K562 (cell line): Measurements from ENCODE around the gene CYB5R4. TPM values are rescaled to one million over a fixed set of nuclear protein-coding genes. Genes with fewer than 3 reads are reported as not detected.

Experiments used
- ARID1B ChIP-seq: fragments of 450-650 bp; IDR thresholded peaks from 2 replicates; pipeline ENCODE4 v1.6.1; 2016; ENCODE audit warnings: antibody characterized with exemption, mild to moderate bottlenecking, inconsistent platforms
- CEBPZ ChIP-seq: fragments of 150-350 bp; IDR thresholded peaks from 2 replicates; pipeline ENCODE4 v1.6.1; 2014; ENCODE audit warnings: low read depth, mild to moderate bottlenecking, low read length, borderline replicate concordance
- DLX4 ChIP-seq: fragments of 250-450 bp; sonication (Bioruptor Pico); IDR thresholded peaks from 2 replicates; pipeline ENCODE4 v1.6.1; 2021; ENCODE audit warnings: mild to moderate bottlenecking
- EZH2 ChIP-seq: IDR thresholded peaks from 2 replicates; pipeline ENCODE4 v1.6.1; 2012; ENCODE audit warnings: low read depth, mild to moderate bottlenecking, inconsistent platforms, low read length, borderline replicate concordance
- FOXJ2 ChIP-seq: fragments of 200-800 bp; sonication (Bioruptor generic); IDR thresholded peaks from 2 replicates; pipeline ENCODE4 v1.6.1; 2016; ENCODE audit warnings: missing genetic modification characterization, missing compliant biosample characterization
- HDAC6 ChIP-seq: IDR thresholded peaks from 2 replicates; pipeline ENCODE4 v1.6.1; 2012; ENCODE audit warnings: low read depth, mild to moderate bottlenecking, control low read depth, inconsistent platforms, low read length, moderate library complexity
- KLF1 ChIP-seq: fragments of 450-650 bp; IDR thresholded peaks from 2 replicates; pipeline ENCODE4 v1.6.1; 2016; ENCODE audit warnings: missing genetic modification characterization, missing compliant biosample characterization
- LARP7 ChIP-seq: fragments of 450-650 bp; IDR thresholded peaks from 2 replicates; pipeline ENCODE4 v1.6.1; 2016
- MIER1 ChIP-seq: fragments of 450-650 bp; IDR thresholded peaks from 2 replicates; pipeline ENCODE4 v1.6.1; 2016; ENCODE audit warnings: antibody characterized with exemption, mild to moderate bottlenecking, low read depth
- NFYB ChIP-seq: IDR thresholded peaks from 2 replicates; pipeline ENCODE4 v1.6.1; 2011; ENCODE audit warnings: mild to moderate bottlenecking, moderate library complexity; ENCODE audit not compliant: insufficient read length; ENCODE audit errors: extremely low read depth
- PHF21A ChIP-seq: fragments of 450-650 bp; IDR thresholded peaks from 2 replicates; pipeline ENCODE4 v1.6.1; 2017; ENCODE audit warnings: low read depth, borderline replicate concordance
- POLR2AphosphoS2 ChIP-seq: IDR thresholded peaks from 2 replicates; pipeline ENCODE4 v1.6.1; 2012; ENCODE audit warnings: low read length, improper control_type of control experiment
- POLR2AphosphoS5 ChIP-seq: IDR thresholded peaks from 2 replicates; pipeline ENCODE4 v1.6.1; 2011; ENCODE audit warnings: mild to moderate bottlenecking, low read depth, low read length, moderate library complexity; ENCODE audit not compliant: control insufficient read depth, insufficient read depth
- PRMT5 ChIP-seq: sonication (generic); formaldehyde crosslinking; IDR thresholded peaks from 2 replicates; pipeline ENCODE4 v1.5.0; 2020; ENCODE audit warnings: missing genetic modification reagents
- RBFOX2 ChIP-seq: fragments of 200-400 bp; formaldehyde crosslinking; IDR thresholded peaks from 2 replicates; pipeline ENCODE4 v1.6.1; 2017; ENCODE audit warnings: low read depth, mild to moderate bottlenecking, low read length, moderate library complexity
- SMAD4 ChIP-seq: fragments of 250-450 bp; sonication (Bioruptor Pico); conservative IDR thresholded peaks from 2 replicates; pipeline ENCODE4 v1.8.0; 2021; ENCODE audit warnings: inconsistent platforms, mild to moderate bottlenecking, moderate library complexity
- SOX6 ChIP-seq: fragments of 450-650 bp; IDR thresholded peaks from 2 replicates; pipeline ENCODE4 v1.6.1; 2014; ENCODE audit warnings: mild to moderate bottlenecking
- TAF9B ChIP-seq: fragments of 450-650 bp; IDR thresholded peaks from 2 replicates; pipeline ENCODE4 v1.6.1; 2018; ENCODE audit warnings: mild to moderate bottlenecking; ENCODE audit not compliant: partially characterized antibody
- TOE1 ChIP-seq, 2 experiments: fragments of 450-650 bp in 1 of 2; sonication (generic) in 1 of 2; formaldehyde crosslinking in 1 of 2; IDR thresholded peaks; 2 replicates each; pipeline versions ENCODE4 v1.7.1 to v1.8.0; 2016 to 2022; ENCODE audit warnings: borderline replicate concordance in 2 of 2, mild to moderate bottlenecking in 2 of 2, antibody characterized with exemption in 1 of 2, inconsistent platforms in 1 of 2, low read depth in 1 of 2, missing genetic modification reagents in 1 of 2, moderate library complexity in 1 of 2
- TRIM24 ChIP-seq, 2 experiments: fragments of 450-650 bp; IDR thresholded peaks; 2 replicates each; pipeline ENCODE4 v1.6.1; 2016
- WHSC1 ChIP-seq: IDR thresholded peaks from one replicate; pipeline ENCODE4 v1.6.1; 2012; ENCODE audit warnings: low read length, control low read depth, inconsistent platforms
- ZBTB33 ChIP-seq: sonication (generic); formaldehyde crosslinking; IDR thresholded peaks from 2 replicates; pipeline ENCODE4 v1.8.1; 2023; ENCODE audit warnings: mild to moderate bottlenecking, missing genetic modification reagents
- ZNF124 ChIP-seq: sonication (generic); formaldehyde crosslinking; IDR thresholded peaks from 2 replicates; pipeline ENCODE4 v1.8.1; 2022; ENCODE audit warnings: missing genetic modification reagents
- ZNF324 ChIP-seq: fragments of 250-450 bp; sonication (Bioruptor Pico); IDR thresholded peaks from 2 replicates; pipeline ENCODE4 v1.4.0; 2020; ENCODE audit warnings: mild to moderate bottlenecking
- ZNF778 ChIP-seq: fragments of 450-650 bp; formaldehyde crosslinking; IDR thresholded peaks from 2 replicates; pipeline ENCODE4 v1.4.0; 2020; ENCODE audit warnings: mild to moderate bottlenecking, moderate library complexity
- polyA plus RNA-seq, 8 experiments: library from polyadenylated mRNA; depleted of rRNA in 4 of 8; stranded (reverse) in 5 of 8; unstranded in 3 of 8; fragments of >200 nt; fragmentation: Nextera tagmentation in 2 of 8; fragmentation: Illumina TruSeq in 1 of 8; extraction: Ambion mirVana in 2 of 8; extraction: Trizol in 1 of 8; gene quantifications; 2 replicates each; pipeline versions ENCODE4 v1.2.1 to v1.2.3, GENCODE V29; 2011 to 2014; ENCODE audit warnings: inconsistent platforms in 1 of 8, missing spikeins in 1 of 8
- total RNA-seq, 7 experiments: library from RNA; depleted of rRNA in 6 of 7; stranded (reverse); fragments of >200 nt in 6 of 7; fragmentation: Illumina TruSeq in 2 of 7; extraction: Trizol in 2 of 7; gene quantifications; 2 replicates each; pipeline versions ENCODE4 v1.2.1 to v1.2.3, GENCODE V29; 2011 to 2021; ENCODE audit warnings: low replicate concordance in 1 of 7

Gene CYB5R4
- total and polyA plus RNA-seq, 9 of the 15 experiments (the other 6 are each of a cell fraction or from before 2014, with no cell fraction given): 5.9 to 23.1 (median 19.0) TPM

GRCh38 chr6:83985308-83985713 lies 125.8 kb downstream of the CYB5R4 start (continued):
- no peak for TF ChIP-seq RBFOX2
- TF ChIP-seq TRIM24 (IDR thresholded peaks at IDR 0.05): peak; percentile 75 to 84
- TF ChIP-seq ARID1B: peak; percentile 87
- TF ChIP-seq NFYB: no peak
- TF ChIP-seq SOX6: peak; percentile 52
- TF ChIP-seq LARP7: no peak
- no peak for TF ChIP-seq POLR2AphosphoS2
- no peak for TF ChIP-seq PRMT5 (CRISPR knock-in tag)
- no peak for TF ChIP-seq SMAD4
- no peak for TF ChIP-seq ZNF324 (CRISPR knock-in tag)
- TF ChIP-seq CEBPZ: no peak
- no peak for TF ChIP-seq WHSC1
- no peak for TF ChIP-seq ZBTB33 (CRISPR knock-in tag)
- no peak for TF ChIP-seq TAF9B
- no peak for TF ChIP-seq TOE1 (IDR thresholded peaks at IDR 0.05; ENCODE audit: borderline replicate concordance)
- no peak for TF ChIP-seq TOE1 (CRISPR knock-in tag; IDR thresholded peaks at IDR 0.05; ENCODE audit: borderline replicate concordance, low read depth)
- TF ChIP-seq KLF1: no peak
- TF ChIP-seq EZH2: no peak
- no peak for TF ChIP-seq ZNF778
- no peak for TF ChIP-seq POLR2AphosphoS5
- no peak for TF ChIP-seq HDAC6
- TF ChIP-seq ZNF124 (CRISPR knock-in tag): no peak
- TF ChIP-seq MIER1: no peak
- TF ChIP-seq DLX4: no peak
- TF ChIP-seq PHF21A: no peak
- no peak for TF ChIP-seq FOXJ2 (tag)
